ENCODE measurements around the gene CACTIN.
"Not testable (repeated sequence)": the region's sequence is repeated elsewhere in the genome, so short reads cannot be mapped to it uniquely, and the experiment has no call there.

CACTIN gene

GRCh38 chr19:3661284-3662238, 35.0 kb upstream of the CACTIN start:
- no peak for FAIRE-seq

GRCh38 chr19:3660493-3661219, 34.1 kb upstream of the CACTIN start:
- FAIRE-seq = no peak

- FAIRE-seq = no peak
Measured at GRCh38 chr19:3659746-3660112, 33.1 kb upstream of the CACTIN start.

GRCh38 chr19:3658870-3659745, 32.5 kb upstream of the CACTIN start:
- no peak for FAIRE-seq

GRCh38 chr19:3658004-3658869, 31.6 kb upstream of the CACTIN start:
- FAIRE-seq = no peak

- no peak for FAIRE-seq
Measured at GRCh38 chr19:3657395-3657769, 30.8 kb upstream of the CACTIN start.

- FAIRE-seq = no peak
Measured at GRCh38 chr19:3656747-3657394, 30.3 kb upstream of the CACTIN start.

GRCh38 chr19:3656073-3656746, 29.6 kb upstream of the CACTIN start:
- FAIRE-seq = no peak

- no peak for FAIRE-seq
Measured at GRCh38 chr19:3655402-3656072, 28.9 kb upstream of the CACTIN start.

GRCh38 chr19:3653865-3654513, 27.4 kb upstream of the CACTIN start:
- no peak for FAIRE-seq

GRCh38 chr19:3653081-3653795, 26.6 kb upstream of the CACTIN start:
- FAIRE-seq = no peak

GRCh38 chr19:3652422-3652821, 25.8 kb upstream of the CACTIN start:
- no peak for FAIRE-seq

- FAIRE-seq = no peak
Measured at GRCh38 chr19:3651684-3652083, 25.1 kb upstream of the CACTIN start.

- no peak for FAIRE-seq
Measured at GRCh38 chr19:3649888-3650287, 23.3 kb upstream of the CACTIN start.

GRCh38 chr19:3648037-3648905, 21.7 kb upstream of the CACTIN start:
- FAIRE-seq = no peak

GRCh38 chr19:3647102-3647501, 20.5 kb upstream of the CACTIN start:
- FAIRE-seq = not testable (repeated sequence)

GRCh38 chr19:3646336-3647092, 19.9 kb upstream of the CACTIN start:
- no peak for FAIRE-seq
